Measurements from ENCODE around the gene AUTS2.

The AUTS2 gene

GRCh38 chr7:70698219-70698832 lies 1100.1 kb downstream of the AUTS2 start:
- Histone ChIP-seq H3K4me1 (ENCODE audit: insufficient read depth, low read length) (peaks cover 67% of the 10 kb centered on the region), H3K4me3 (ENCODE audit: low read length) (peak overlapping the region; percentile 89), H3K27me3 (ENCODE audit: insufficient read depth, low read length) (peaks cover 3% of the 10 kb centered on the region), H3K9me3 (ENCODE audit: insufficient read depth, low read depth, low read length) (no peaks in the 10 kb centered on the region), H3K36me3 (ENCODE audit: insufficient read depth, low read length) (peaks cover 33% of the 10 kb centered on the region), H3K9ac (ENCODE audit: low read depth, low read length) (no peak overlapping the region), H3K27ac (ENCODE audit: low read depth, low read length) (peak overlapping the region; percentile 89; the same call in 1 of the 2 replicates)
- WGBS = no CpG with 5 or more reads among the region's 2 CpGs

- H3K9ac ChIP-seq (ENCODE audit: low read depth, low read length) = no peak overlapping the region
- peaks cover 73% of the 10 kb centered on the region for H3K4me1 ChIP-seq (ENCODE audit: insufficient read depth, low read length)
- H3K4me3 ChIP-seq (ENCODE audit: low read length) = peak overlapping the region; percentile 89
These were observed 1101.0 kb downstream of the AUTS2 start for GRCh38 chr7:70699271-70699670.

GRCh38 chr7:70700055-70700940 lies 1102.0 kb downstream of the AUTS2 start:
- no peaks in the 10 kb centered on the region for H3K27me3 ChIP-seq (ENCODE audit: insufficient read depth, low read length)
- peak overlapping the region; percentile 34; the same call in 1 of the 2 replicates for H3K9ac ChIP-seq (ENCODE audit: low read depth, low read length)
- H3K9me3 ChIP-seq (ENCODE audit: insufficient read depth, low read depth, low read length) = no peaks in the 10 kb centered on the region
- H3K27ac ChIP-seq (ENCODE audit: low read depth, low read length) = peak overlapping the region; percentile 89; the same call in 1 of the 2 replicates
- H3K4me3 ChIP-seq (ENCODE audit: low read length) = peak overlapping the region; percentile 89
- H3K36me3 ChIP-seq (ENCODE audit: insufficient read depth, low read length) = peaks cover 37% of the 10 kb centered on the region
- H3K4me1 ChIP-seq (ENCODE audit: insufficient read depth, low read length) = peaks cover 84% of the 10 kb centered on the region
- WGBS = 6% methylated on average over 10 of the region's 11 CpGs

More at GRCh38 chr7:70699271-70699670, 1101.0 kb downstream of the AUTS2 start:
- H3K9me3 ChIP-seq (ENCODE audit: insufficient read depth, low read depth, low read length) = no peaks in the 10 kb centered on the region
- peak overlapping the region; percentile 89; the same call in 1 of the 2 replicates for H3K27ac ChIP-seq (ENCODE audit: low read depth, low read length)
- H3K27me3 ChIP-seq (ENCODE audit: insufficient read depth, low read length) = no peaks in the 10 kb centered on the region
- 63% methylated on average over 2 of the region's 3 CpGs for WGBS
- H3K36me3 ChIP-seq (ENCODE audit: insufficient read depth, low read length) = peaks cover 33% of the 10 kb centered on the region

- WGBS = 24% methylated on average over 6 of the region's 6 CpGs
- H3K4me1 ChIP-seq (ENCODE audit: insufficient read depth, low read length) = peaks cover 91% of the 10 kb centered on the region
- H3K36me3 ChIP-seq (ENCODE audit: insufficient read depth, low read length) = peaks cover 44% of the 10 kb centered on the region
These were observed 1102.7 kb downstream of the AUTS2 start for GRCh38 chr7:70700941-70701425.

GRCh38 chr7:70701477-70701876 lies 1103.2 kb downstream of the AUTS2 start:
- 86% methylated on average over 6 of the region's 6 CpGs for WGBS
- no peaks in the 10 kb centered on the region for H3K27me3 ChIP-seq (ENCODE audit: insufficient read depth, low read length)
- H3K9me3 ChIP-seq (ENCODE audit: insufficient read depth, low read depth, low read length) = no peaks in the 10 kb centered on the region
- H3K4me1 ChIP-seq (ENCODE audit: insufficient read depth, low read length) = peaks cover 92% of the 10 kb centered on the region
- no peak overlapping the region; the same call in 1 of the 2 replicates for H3K9ac ChIP-seq (ENCODE audit: low read depth, low read length)
- H3K4me3 ChIP-seq (ENCODE audit: low read length) = 0 out of 2 replicates have a peak overlapping the region, but pooled peaks have one; percentile 89
- H3K27ac ChIP-seq (ENCODE audit: low read depth, low read length) = peak overlapping the region; percentile 89; the same call in 1 of the 2 replicates
- H3K36me3 ChIP-seq (ENCODE audit: insufficient read depth, low read length) = peaks cover 45% of the 10 kb centered on the region

More at GRCh38 chr7:70700941-70701425, 1102.7 kb downstream of the AUTS2 start:
- Histone ChIP-seq H3K9me3 (ENCODE audit: insufficient read depth, low read depth, low read length) (no peaks in the 10 kb centered on the region), H3K27me3 (ENCODE audit: insufficient read depth, low read length) (no peaks in the 10 kb centered on the region), H3K27ac (ENCODE audit: low read depth, low read length) (peak overlapping the region; percentile 89; the same call in 1 of the 2 replicates), H3K9ac (ENCODE audit: low read depth, low read length) (peak overlapping the region; percentile 34; the same call in 1 of the 2 replicates), H3K4me3 (ENCODE audit: low read length) (peak overlapping the region; percentile 89)

GRCh38 chr7:70701991-70702390 lies 1103.7 kb downstream of the AUTS2 start:
- Histone ChIP-seq H3K9ac (ENCODE audit: low read depth, low read length) (no peak overlapping the region), H3K4me1 (ENCODE audit: insufficient read depth, low read length) (peaks cover 92% of the 10 kb centered on the region), H3K27ac (ENCODE audit: low read depth, low read length) (no peak overlapping the region), H3K36me3 (ENCODE audit: insufficient read depth, low read length) (peaks cover 45% of the 10 kb centered on the region), H3K4me3 (ENCODE audit: low read length) (no peak overlapping the region), H3K27me3 (ENCODE audit: insufficient read depth, low read length) (no peaks in the 10 kb centered on the region), H3K9me3 (ENCODE audit: insufficient read depth, low read depth, low read length) (no peaks in the 10 kb centered on the region)
- WGBS = 91% methylated on average over 2 of the region's 2 CpGs

GRCh38 chr7:70703785-70704184 lies 1105.5 kb downstream of the AUTS2 start:
- peaks cover 45% of the 10 kb centered on the region for H3K36me3 ChIP-seq (ENCODE audit: insufficient read depth, low read length)
- peaks cover 78% of the 10 kb centered on the region for H3K4me1 ChIP-seq (ENCODE audit: insufficient read depth, low read length)

GRCh38 chr7:70704831-70705346 lies 1106.6 kb downstream of the AUTS2 start:
- H3K27me3 ChIP-seq (ENCODE audit: insufficient read depth, low read length) = no peaks in the 10 kb centered on the region
- peaks cover 37% of the 10 kb centered on the region for H3K36me3 ChIP-seq (ENCODE audit: insufficient read depth, low read length)
- 96% methylated on average over 5 of the region's 5 CpGs for WGBS
- H3K9me3 ChIP-seq (ENCODE audit: insufficient read depth, low read depth, low read length) = no peaks in the 10 kb centered on the region
- H3K9ac ChIP-seq (ENCODE audit: low read depth, low read length) = no peak overlapping the region
- 0 out of 2 replicates have a peak overlapping the region, but pooled peaks have one; percentile 7 for H3K27ac ChIP-seq (ENCODE audit: low read depth, low read length)
- peaks cover 72% of the 10 kb centered on the region for H3K4me1 ChIP-seq (ENCODE audit: insufficient read depth, low read length)
- no peak overlapping the region for H3K4me3 ChIP-seq (ENCODE audit: low read length)

More at GRCh38 chr7:70703785-70704184, 1105.5 kb downstream of the AUTS2 start:
- Histone ChIP-seq H3K4me3 (ENCODE audit: low read length) (peak overlapping the region; percentile 3; the same call in 1 of the 2 replicates), H3K9me3 (ENCODE audit: insufficient read depth, low read depth, low read length) (no peaks in the 10 kb centered on the region), H3K27me3 (ENCODE audit: insufficient read depth, low read length) (no peaks in the 10 kb centered on the region), H3K27ac (ENCODE audit: low read depth, low read length) (peak overlapping the region; percentile 7; the same call in 1 of the 2 replicates), H3K9ac (ENCODE audit: low read depth, low read length) (no peak overlapping the region)
- 35% methylated on average over 4 of the region's 4 CpGs for WGBS

GRCh38 chr7:70706204-70706603 lies 1107.9 kb downstream of the AUTS2 start:
- Histone ChIP-seq H3K27me3 (ENCODE audit: insufficient read depth, low read length) (no peaks in the 10 kb centered on the region), H3K4me3 (ENCODE audit: low read length) (no peak overlapping the region), H3K36me3 (ENCODE audit: insufficient read depth, low read length) (peaks cover 37% of the 10 kb centered on the region), H3K9ac (ENCODE audit: low read depth, low read length) (no peak overlapping the region), H3K9me3 (ENCODE audit: insufficient read depth, low read depth, low read length) (no peaks in the 10 kb centered on the region), H3K27ac (ENCODE audit: low read depth, low read length) (no peak overlapping the region), H3K4me1 (ENCODE audit: insufficient read depth, low read length) (peaks cover 73% of the 10 kb centered on the region)
- 59% methylated on average over 4 of the region's 4 CpGs for WGBS

GRCh38 chr7:70706698-70707097 lies 1108.4 kb downstream of the AUTS2 start:
- H3K4me1 ChIP-seq (ENCODE audit: insufficient read depth, low read length) = peaks cover 69% of the 10 kb centered on the region
- H3K27me3 ChIP-seq (ENCODE audit: insufficient read depth, low read length) = no peaks in the 10 kb centered on the region
- no peak overlapping the region for H3K9ac ChIP-seq (ENCODE audit: low read depth, low read length)
- no peak overlapping the region for H3K27ac ChIP-seq (ENCODE audit: low read depth, low read length)
- H3K9me3 ChIP-seq (ENCODE audit: insufficient read depth, low read depth, low read length) = no peaks in the 10 kb centered on the region
- 89% methylated on average over 2 of the region's 3 CpGs for WGBS
- peaks cover 37% of the 10 kb centered on the region for H3K36me3 ChIP-seq (ENCODE audit: insufficient read depth, low read length)
- no peak overlapping the region for H3K4me3 ChIP-seq (ENCODE audit: low read length)
